IPS-NIHi7 (cell line): ENCODE data around the gene EYA4.
A peak's percentile ranks its signal among the peaks of the same experiment; 100 is the strongest.

ENCODE experiments used
- DNase-seq: peaks from one replicate; pipeline ENCODE4 v3.0.0; 2012; ENCODE audit warnings: mixed read lengths; ENCODE audit errors: extremely low spot score

Gene EYA4

DNA sequence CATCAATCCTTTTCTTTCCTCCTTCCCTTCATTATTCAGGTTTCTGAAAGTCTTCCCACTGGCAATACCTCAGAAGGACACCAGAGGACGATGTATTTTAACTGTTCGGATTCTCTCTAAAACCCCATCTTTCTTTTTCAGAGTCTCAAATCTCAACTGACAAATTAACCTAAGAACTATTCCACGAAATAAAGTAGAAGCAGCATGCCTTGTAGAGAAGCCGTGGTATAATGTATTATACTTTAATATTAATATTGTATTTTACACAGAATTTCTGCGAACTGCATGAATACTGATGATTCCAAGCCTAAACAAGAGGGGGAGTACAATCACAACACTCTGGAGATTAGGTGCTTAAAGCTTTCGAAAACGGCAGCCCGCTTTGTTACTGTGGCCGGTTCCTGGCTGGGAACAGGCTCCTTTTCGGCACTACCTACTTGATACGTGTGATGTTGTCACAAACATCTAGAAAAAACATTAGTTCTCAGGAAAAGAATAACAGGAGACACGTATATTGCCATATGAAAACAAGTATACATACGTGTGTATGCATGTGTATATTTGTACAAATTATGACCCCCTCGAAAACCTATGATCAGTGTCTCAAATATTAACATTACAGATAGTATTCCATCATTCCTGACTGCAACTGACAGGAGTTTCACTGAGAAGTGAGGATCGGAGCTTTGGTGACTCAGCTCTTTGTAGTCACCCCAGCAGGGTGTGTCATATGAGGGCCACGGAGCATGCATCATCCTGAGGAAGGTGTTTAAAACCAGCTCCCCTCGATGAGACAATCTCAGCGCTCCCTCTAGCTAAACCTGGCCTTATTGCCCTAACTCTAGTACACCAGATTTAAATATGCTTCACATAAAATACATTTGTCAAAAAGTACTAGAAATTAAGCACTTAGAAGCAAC, 328.1 kb downstream of the EYA4 start:
- peak; percentile 72 for DNase-seq

DNA sequence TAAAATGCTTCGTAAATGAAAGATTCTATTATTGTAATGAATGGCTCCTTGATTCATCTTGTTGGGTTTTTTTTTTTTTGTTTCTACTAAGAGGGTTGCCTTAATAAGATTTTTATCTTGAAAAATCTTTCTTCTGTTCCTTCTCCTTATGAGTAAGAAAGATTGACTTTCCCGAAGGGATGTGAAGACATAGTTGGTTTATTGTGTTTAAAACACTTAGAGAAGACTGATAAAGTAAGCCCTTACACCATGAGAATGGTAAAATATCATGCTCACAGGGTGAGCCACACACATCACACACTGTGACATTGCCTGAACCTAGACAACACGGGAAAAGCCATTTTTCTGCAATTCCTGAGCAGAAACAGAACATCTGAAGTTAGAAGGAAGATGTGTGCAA, 330.5 kb downstream of the EYA4 start:
- no peak for DNase-seq

DNA sequence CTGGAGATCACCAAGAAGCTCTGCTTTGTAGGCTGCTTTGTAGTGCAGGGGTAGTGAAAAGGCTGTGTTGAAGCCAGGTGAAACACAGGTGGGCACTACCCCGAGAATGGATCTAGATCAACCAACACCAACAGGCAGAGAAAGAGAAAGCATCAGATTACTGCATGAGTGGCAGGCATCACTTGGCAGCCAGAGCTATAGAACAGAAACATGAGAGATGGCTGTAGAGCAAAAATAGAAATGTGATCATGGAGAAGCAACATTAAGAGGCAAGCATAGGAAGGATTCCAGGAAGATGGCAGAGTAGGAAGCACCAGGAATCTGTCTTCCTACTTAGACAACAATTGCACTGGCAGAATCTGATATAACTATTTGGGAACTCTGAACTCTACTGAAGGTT, 336.7 kb downstream of the EYA4 start:
- no peak for DNase-seq
